Adrenal gland (tissue), 12 donors: ENCODE measurements around the gene HRH2. TPM values are rescaled to one million over a fixed set of nuclear protein-coding genes. Genes with fewer than 3 reads are reported as not detected.

ENCODE experiments used
- DNase-seq, 7 donors: peaks; one replicate each; pipeline ENCODE4 v3.0.0-alpha.2; 2019 to 2020
- H3K27ac ChIP-seq, 5 donors: fragments of 200-600 bp; sonication (generic) in 4 of 5; 1 replicate in 3 of 5; 2 replicates in 2 of 5; pipeline versions ENCODE4 v1.5.1 to v1.8.0; 2016 to 2020; ENCODE audit warnings: mild to moderate bottlenecking in 1 of 5
- H3K27me3 ChIP-seq: fragments of 200-600 bp; 2 replicates; pipeline ENCODE4 v1.8.0; 2021
- H3K36me3 ChIP-seq, 2 donors: fragments of 200-600 bp; replicated peaks in 1 of 2; 1 replicate in 1 of 2; 2 replicates in 1 of 2; pipeline versions ENCODE4 v1.5.1 to v1.8.0; 2018 to 2022
- H3K4me1 ChIP-seq, 2 donors: fragments of 200-600 bp; replicated peaks in 1 of 2; 1 replicate in 1 of 2; 2 replicates in 1 of 2; pipeline versions ENCODE4 v1.5.1 to v1.8.0; 2018 to 2021
- H3K4me3 ChIP-seq, 4 donors: fragments of 200-600 bp; sonication (generic) in 3 of 4; one replicate each; pipeline ENCODE4 v1.5.1; 2016 to 2018
- H3K9me3 ChIP-seq, 3 donors: fragments of 200-600 bp; sonication (generic) in 1 of 3; replicated peaks in 1 of 3; 1 replicate in 2 of 3; 2 replicates in 1 of 3; pipeline versions ENCODE4 v1.5.1 to v1.8.0; 2016 to 2021
- CTCF ChIP-seq, 6 experiments: fragments of 450-650 bp in 4 of 6; fragments of 200-600 bp in 2 of 6; sonication (generic) in 1 of 6; IDR thresholded peaks; 1 replicate in 5 of 6; 2 replicates in 1 of 6; pipeline versions ENCODE4 v1.5.1 to v1.8.0; 2016 to 2021; ENCODE audit warnings: antibody characterized with exemption in 6 of 6, mild to moderate bottlenecking in 2 of 6, moderate library complexity in 1 of 6
- POLR2A ChIP-seq, 2 donors: fragments of 450-650 bp; IDR thresholded peaks; one replicate each; pipeline ENCODE4 v1.6.1; 2017; ENCODE audit warnings: antibody characterized with exemption in 2 of 2, mild to moderate bottlenecking in 2 of 2, moderate library complexity in 1 of 2
- WGBS, 4 donors: extraction: QIAGEN DNeasy Blood & Tissue Kit in 2 of 4; methylation state at CpG; one replicate each; pipeline versions ENCODE4 v1.1.5 to v1.1.7; 2013 to 2017; 5-methylcytosine and 5-hydroxymethylcytosine counted together
- intact Hi-C, 2 donors: fragments of 100-400 bp; cut with DNase I; formaldehyde crosslinking; loops; one replicate each; pipeline versions ENCODE4 v1.14.1 to v1.15.0; 2022 to 2023
- polyA plus RNA-seq, 3 donors: library from polyadenylated mRNA; stranded (reverse); fragments of 200-250 nt in 2 of 3; fragments of 350-450 nt in 1 of 3; fragmentation: Illumina TruSeq in 1 of 3; extraction: RNeasy Lipid Tissue Mini Kit (QIAGEN cat#74804) in 1 of 3; gene quantifications; one replicate each; pipeline ENCODE4 v1.2.3, GENCODE V29; 2013 to 2014
- total RNA-seq, 9 donors: library from RNA; depleted of rRNA in 4 of 9; stranded (reverse); fragments of >200 nt in 4 of 9; fragments of 120-200 nt in 1 of 9; fragmentation: NEBNext Ultra II Directional in 1 of 9; extraction: Animal tissue kit (Norgen Biotek cat#: 25700) in 1 of 9; gene quantifications; one replicate each; pipeline versions ENCODE4 v1.1.0 to v1.2.4, GENCODE V29; 2013 to 2023
- donor health status: healthy with polysubstance abuse.
- donor health status: Bipolar disorder and iron deficiency.
- donor health status: DM: yes; HTN: yes; CAD: no.
- donor health status: DM: no; HTN: no; CAD: no.
- donor health status: DM: no; HTN: no; CAD: no.
- donor health status: DM: yes; HTN: yes; CAD: no.

Gene HRH2
- total and polyA plus RNA-seq, 12 donors, result 0.22 to 7.3 (median 3.1) TPM

DNA sequence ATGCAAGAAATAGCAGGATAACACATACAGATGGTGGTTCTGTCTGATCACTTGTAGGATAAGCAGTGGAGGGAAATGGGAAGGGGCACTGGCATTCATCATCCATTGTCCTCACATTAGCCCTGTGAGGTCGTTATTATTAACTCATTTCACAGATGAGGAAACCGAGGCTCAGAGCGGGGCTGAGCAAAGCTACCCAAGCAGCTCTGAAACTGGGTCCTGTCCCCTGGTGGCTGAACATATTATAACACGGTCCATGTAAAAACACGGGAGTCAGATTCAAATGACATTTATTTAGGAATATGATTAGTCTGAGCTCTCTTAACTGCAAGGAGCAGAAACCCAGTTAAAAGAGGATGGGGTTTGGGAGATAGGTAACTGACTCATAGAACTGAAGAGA, 43.1 kb downstream of the HRH2 start:
- Histone ChIP-seq H3K4me1 (peaks cover 0 to under 1% of the 10 kb centered on the region in 2 donors), H3K36me3 (no peaks in the 10 kb centered on the region), H3K27me3 (no peaks in the 10 kb centered on the region), H3K9me3 (peaks cover 0 to 4% (median 0%) of the 10 kb centered on the region in 3 donors), H3K27ac (no peak overlapping the region), H3K4me3 (no peak overlapping the region)
- DNase-seq, result peak in 2 of 7 donors; percentile 18 to 42
- 71 to 78% (median 75%) methylated on average over 5 of the region's 5 CpGs for WGBS, 4 donors
- intact Hi-C loops, result no loop called here
- TF ChIP-seq POLR2A (IDR thresholded peaks at IDR 0.05) (no peak), CTCF (IDR thresholded peaks at IDR 0.05) (peak; percentile 8 to 41 (median 30))

DNA sequence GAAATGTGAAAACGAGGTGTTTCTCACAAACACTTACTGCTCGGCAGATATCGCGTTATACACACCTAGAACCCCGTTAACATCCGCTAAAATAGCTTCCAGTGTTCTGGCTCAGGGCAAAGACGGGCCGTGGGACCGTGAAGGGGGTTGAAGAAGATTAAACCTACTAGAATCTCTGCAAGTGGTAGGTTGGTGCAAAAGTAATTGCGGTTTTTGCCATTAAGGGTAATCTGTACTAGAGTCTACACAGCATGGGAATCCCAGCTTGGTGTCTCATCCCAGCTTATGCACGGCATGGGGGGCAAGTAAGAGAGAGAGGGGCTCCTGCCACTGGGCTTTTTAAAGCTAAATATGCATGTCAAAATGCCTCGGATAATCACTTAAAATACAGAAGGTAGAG, 43.9 kb downstream of the HRH2 start:
- no peak overlapping the region for H3K27ac ChIP-seq
- 76 to 84% (median 80%) methylated on average over 12 of the region's 12 CpGs for WGBS, 4 donors
- no peaks in the 10 kb centered on the region for H3K36me3 ChIP-seq
- H3K4me1 ChIP-seq, result no peaks in the 10 kb centered on the region
- H3K9me3 ChIP-seq, result peaks cover 0 to 4% (median 0%) of the 10 kb centered on the region in 3 donors
- no peaks in the 10 kb centered on the region for H3K27me3 ChIP-seq
- H3K4me3 ChIP-seq, result no peak overlapping the region
- no peak for TF ChIP-seq POLR2A (IDR thresholded peaks at IDR 0.05)
- TF ChIP-seq CTCF (IDR thresholded peaks at IDR 0.05), result no peak
- intact Hi-C loops, result no loop called here
- DNase-seq, result peak in 1 of 7 donors; percentile 21

DNA sequence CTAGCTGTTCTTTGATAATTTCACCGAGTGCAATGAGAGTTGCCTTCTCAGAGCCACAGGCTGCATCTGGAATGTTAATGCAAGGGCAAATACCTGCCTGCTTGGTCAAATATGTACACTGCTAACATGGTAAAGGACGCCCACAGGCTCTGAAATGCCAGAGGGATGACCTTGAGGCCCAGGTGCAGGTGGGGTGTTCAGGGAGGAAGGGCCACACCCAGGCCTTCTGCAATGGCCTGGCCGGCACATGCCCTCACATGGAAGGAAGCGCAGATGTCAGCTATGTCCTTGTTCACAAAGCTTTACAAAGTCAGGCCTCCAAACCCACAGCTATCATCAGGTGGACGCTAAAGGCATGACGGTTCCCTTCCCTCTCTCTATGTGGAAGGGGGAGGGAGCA, 48.6 kb downstream of the HRH2 start:
- no peak overlapping the region for H3K4me3 ChIP-seq
- no peak overlapping the region for H3K27ac ChIP-seq
- intact Hi-C loops, result no loop called here
- H3K4me1 ChIP-seq, result no peaks in the 10 kb centered on the region
- DNase-seq, result peak in 2 of 7 donors; percentile 8 to 23
- H3K27me3 ChIP-seq, result no peaks in the 10 kb centered on the region
- no peaks in the 10 kb centered on the region for H3K36me3 ChIP-seq
- 53 to 83% (median 75%) methylated on average over 3 to 6 of the region's 6 CpGs for WGBS, 4 donors
- H3K9me3 ChIP-seq, result peaks cover 0 to 4% (median 0%) of the 10 kb centered on the region in 3 donors
- TF ChIP-seq CTCF (IDR thresholded peaks at IDR 0.05) (no peak), POLR2A (IDR thresholded peaks at IDR 0.05) (no peak)

GRCh38 chr5:175707751-175708375, 50.0 kb downstream of the HRH2 start:
- H3K4me3 ChIP-seq, result no peak overlapping the region
- peak in 2 of 7 donors; percentile 9 to 17 for DNase-seq
- TF ChIP-seq CTCF (IDR thresholded peaks at IDR 0.05), result no peak
- no peak for TF ChIP-seq POLR2A (IDR thresholded peaks at IDR 0.05)
- H3K36me3 ChIP-seq, result no peaks in the 10 kb centered on the region
- H3K4me1 ChIP-seq, result no peaks in the 10 kb centered on the region
- H3K27me3 ChIP-seq, result no peaks in the 10 kb centered on the region
- WGBS, 4 donors, result 86 to 94% (median 91%) methylated on average over 9 to 16 of the region's 16 CpGs
- intact Hi-C loops, result no loop called here
- no peak overlapping the region for H3K27ac ChIP-seq
- peaks cover 0 to 4% (median 0%) of the 10 kb centered on the region in 3 donors for H3K9me3 ChIP-seq
